ENCODE data around the gene RNF187.

Gene RNF187

GRCh38 chr1:228511546-228512445 is 24.6 kb downstream of the RNF187 start:
- no peak for DNase-seq

- no peak for DNase-seq
Observed at GRCh38 chr1:228512781-228513198, 25.6 kb downstream of the RNF187 start.

GRCh38 chr1:228513236-228513900 is 26.2 kb downstream of the RNF187 start:
- DNase-seq = no peak

GRCh38 chr1:228514421-228514820 is 27.2 kb downstream of the RNF187 start:
- DNase-seq = no peak

- DNase-seq = peak; percentile 28
Observed at GRCh38 chr1:228515200-228515834, 28.1 kb downstream of the RNF187 start.

- no peak for DNase-seq
Observed at GRCh38 chr1:228517655-228518054, 30.5 kb downstream of the RNF187 start.

- DNase-seq = no peak
Observed at GRCh38 chr1:228527596-228527995, 40.4 kb downstream of the RNF187 start.

GRCh38 chr1:228528612-228529011 is 41.4 kb downstream of the RNF187 start:
- no peak for DNase-seq

GRCh38 chr1:228530086-228530758 is 43.0 kb downstream of the RNF187 start:
- no peak for DNase-seq

- DNase-seq = no peak
Observed at GRCh38 chr1:228530951-228531731, 44.0 kb downstream of the RNF187 start.

GRCh38 chr1:228538831-228539230 is 51.6 kb downstream of the RNF187 start:
- no peak for DNase-seq

GRCh38 chr1:228540161-228540917 is 53.2 kb downstream of the RNF187 start:
- DNase-seq = no peak

GRCh38 chr1:228541725-228542124 is 54.5 kb downstream of the RNF187 start:
- no peak for DNase-seq

GRCh38 chr1:228542376-228542775 is 55.2 kb downstream of the RNF187 start:
- no peak for DNase-seq

- DNase-seq = no peak
Observed at GRCh38 chr1:228542981-228543380, 55.8 kb downstream of the RNF187 start.

GRCh38 chr1:228543396-228543795 is 56.2 kb downstream of the RNF187 start:
- no peak for DNase-seq

- DNase-seq = no peak
Observed at GRCh38 chr1:228544021-228544850, 57.1 kb downstream of the RNF187 start.

GRCh38 chr1:228544921-228545591 is 57.9 kb downstream of the RNF187 start:
- no peak for DNase-seq
